ENCODE data around the gene RLIM.

DNA sequence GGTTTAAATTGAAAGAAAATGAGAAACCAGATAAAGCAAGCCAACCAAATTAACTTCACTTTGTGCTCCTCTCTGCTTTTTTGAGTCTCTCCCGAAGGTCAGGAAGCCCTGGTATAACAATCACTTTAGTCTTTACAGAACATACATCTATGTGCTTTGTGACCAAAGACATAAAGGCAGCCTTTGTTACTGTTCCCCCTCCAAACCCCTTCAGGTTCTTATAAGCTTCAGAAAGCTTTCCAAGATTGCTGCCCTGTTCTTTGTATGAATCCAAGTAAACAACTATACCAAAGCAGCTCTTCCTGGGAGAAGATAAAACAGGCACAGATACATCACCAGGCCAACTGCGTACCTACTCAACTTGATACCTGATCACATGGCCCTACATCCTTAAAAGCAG is 28.7 kb downstream of the RLIM start:
- no peak for TF ChIP-seq POLR2A (IDR thresholded peaks at IDR 0.05; ENCODE audit: low read length)
- TF ChIP-seq GATA1 (IDR thresholded peaks at IDR 0.05; ENCODE audit: low read depth, low read length): no peak
